HepG2 (cell line): ENCODE results near the gene GFRA3. TPM values are rescaled to one million over a fixed set of nuclear protein-coding genes. Genes with fewer than 3 reads are reported as not detected.

ENCODE experiments used
- DMAP1 ChIP-seq: IDR thresholded peaks from 2 replicates; pipeline ENCODE4 v1.6.1; 2016
- ESRRA ChIP-seq: sonication (generic); formaldehyde crosslinking; IDR thresholded peaks from 2 replicates; pipeline ENCODE4 v1.5.1; 2020; ENCODE audit warnings: mild to moderate bottlenecking, low read depth, missing genetic modification reagents
- MTA1 ChIP-seq: sonication (generic); formaldehyde crosslinking; IDR thresholded peaks from 2 replicates; pipeline ENCODE4 v1.4.0; 2020; ENCODE audit warnings: missing genetic modification reagents, mild to moderate bottlenecking, borderline replicate concordance
- PCBP1 ChIP-seq: fragments of 200-400 bp; formaldehyde crosslinking; IDR thresholded peaks from 2 replicates; pipeline ENCODE4 v1.6.1; 2017; ENCODE audit warnings: mild to moderate bottlenecking, low read depth, low read length, borderline replicate concordance
- RBAK ChIP-seq: sonication (generic); formaldehyde crosslinking; IDR thresholded peaks from 2 replicates; pipeline ENCODE4 v1.5.1; 2020; ENCODE audit warnings: mild to moderate bottlenecking, missing genetic modification reagents
- SIN3B ChIP-seq: fragments of 150-350 bp; IDR thresholded peaks from 2 replicates; pipeline ENCODE4 v1.6.1; 2014; ENCODE audit warnings: low read length
- SNRNP70 ChIP-seq: fragments of 200-400 bp; formaldehyde crosslinking; IDR thresholded peaks from 2 replicates; pipeline ENCODE4 v1.6.1; 2017; ENCODE audit warnings: mild to moderate bottlenecking, low read depth, low read length, moderate library complexity
- SP1 ChIP-seq, 2 experiments: fragments of 450-650 bp in 1 of 2; sonication (generic) in 1 of 2; formaldehyde crosslinking in 1 of 2; IDR thresholded peaks; 2 replicates each; pipeline versions ENCODE4 v1.4.0 to v1.6.1; 2016 to 2020; ENCODE audit warnings: missing genetic modification reagents in 1 of 2
- SPEN ChIP-seq: sonication (generic); formaldehyde crosslinking; IDR thresholded peaks from 2 replicates; pipeline ENCODE4 v1.5.1; 2020; ENCODE audit warnings: low read depth, mild to moderate bottlenecking, missing genetic modification reagents
- ZFP82 ChIP-seq: sonication (generic); formaldehyde crosslinking; IDR thresholded peaks from 2 replicates; pipeline ENCODE4 v1.5.1; 2020; ENCODE audit warnings: mild to moderate bottlenecking, missing genetic modification reagents, borderline replicate concordance
- ZKSCAN5 ChIP-seq: sonication (generic); formaldehyde crosslinking; IDR thresholded peaks from 2 replicates; pipeline ENCODE4 v1.5.1; 2020; ENCODE audit warnings: mild to moderate bottlenecking, missing genetic modification reagents
- ZMYM4 ChIP-seq: sonication (generic); formaldehyde crosslinking; IDR thresholded peaks from 2 replicates; pipeline ENCODE4 v1.8.1; 2023; ENCODE audit warnings: mild to moderate bottlenecking, missing genetic modification reagents
- ZNF564 ChIP-seq: sonication (generic); formaldehyde crosslinking; IDR thresholded peaks from 2 replicates; pipeline ENCODE4 v1.8.1; 2023; ENCODE audit warnings: mild to moderate bottlenecking, missing genetic modification reagents
- ZNF773 ChIP-seq: sonication (generic); formaldehyde crosslinking; IDR thresholded peaks from 2 replicates; pipeline ENCODE4 v1.4.0; 2020; ENCODE audit warnings: missing genetic modification reagents, borderline replicate concordance
- ZNF891 ChIP-seq: sonication (generic); formaldehyde crosslinking; IDR thresholded peaks from 2 replicates; pipeline ENCODE4 v1.5.0; 2020; ENCODE audit warnings: mild to moderate bottlenecking, missing genetic modification reagents
- ZSCAN20 ChIP-seq: sonication (generic); formaldehyde crosslinking; IDR thresholded peaks from 2 replicates; pipeline ENCODE4 v1.4.0; 2020; ENCODE audit warnings: missing genetic modification reagents, mild to moderate bottlenecking, borderline replicate concordance
- polyA plus RNA-seq, 8 experiments: library from polyadenylated mRNA; depleted of rRNA in 3 of 8; stranded (reverse) in 7 of 8; unstranded in 1 of 8; fragments of >200 nt; fragmentation: Illumina TruSeq in 4 of 8; extraction: Trizol in 4 of 8; gene quantifications; 2 replicates each; pipeline versions ENCODE4 v1.2.1 to v1.2.3, GENCODE V29; 2011 to 2016; ENCODE audit warnings: low read depth in 4 of 8, missing spikeins in 1 of 8, mixed read lengths in 1 of 8; ENCODE audit not compliant: insufficient read depth in 1 of 8
- total RNA-seq, 5 experiments: library from RNA; depleted of rRNA; stranded (reverse); fragments of >200 nt; fragmentation: Illumina TruSeq; extraction: Trizol; gene quantifications; 2 replicates each; pipeline ENCODE4 v1.2.3, GENCODE V29; 2016; ENCODE audit warnings: low read depth in 1 of 5
- TF ChIP-seq, protein P1 (sequence below): IDR thresholded peaks from 2 replicates; pipeline ENCODE4 v1.6.1; 2018; ENCODE audit warnings: missing genetic modification reagents, mild to moderate bottlenecking, missing compliant biosample characterization
- TF ChIP-seq, protein P2 (sequence below): sonication (generic); formaldehyde crosslinking; IDR thresholded peaks from 2 replicates; pipeline ENCODE4 v1.4.0; 2020; ENCODE audit warnings: missing genetic modification reagents
- TF ChIP-seq, protein P3 (sequence below): IDR thresholded peaks from 2 replicates; pipeline ENCODE4 v1.6.1; 2016
- TF ChIP-seq, protein P4 (sequence below): sonication (generic); formaldehyde crosslinking; IDR thresholded peaks from 2 replicates; pipeline ENCODE4 v1.4.0; 2020; ENCODE audit warnings: missing genetic modification reagents, borderline replicate concordance
- TF ChIP-seq, protein P5 (sequence below): IDR thresholded peaks from 2 replicates; pipeline ENCODE4 v1.6.1; 2016; ENCODE audit warnings: mild to moderate bottlenecking, missing biosample characterization, missing genetic modification reagents
- TF ChIP-seq, protein P6 (sequence below): sonication (generic); formaldehyde crosslinking; IDR thresholded peaks from 2 replicates; pipeline ENCODE4 v1.8.0; 2022; ENCODE audit warnings: missing genetic modification reagents, mild to moderate bottlenecking, borderline replicate concordance

Gene GFRA3
- total and polyA plus RNA-seq, 2 of the 13 experiments (the other 11 are each of a cell fraction or from before 2014, with no cell fraction given): 0.27 to 0.30 TPM

DNA sequence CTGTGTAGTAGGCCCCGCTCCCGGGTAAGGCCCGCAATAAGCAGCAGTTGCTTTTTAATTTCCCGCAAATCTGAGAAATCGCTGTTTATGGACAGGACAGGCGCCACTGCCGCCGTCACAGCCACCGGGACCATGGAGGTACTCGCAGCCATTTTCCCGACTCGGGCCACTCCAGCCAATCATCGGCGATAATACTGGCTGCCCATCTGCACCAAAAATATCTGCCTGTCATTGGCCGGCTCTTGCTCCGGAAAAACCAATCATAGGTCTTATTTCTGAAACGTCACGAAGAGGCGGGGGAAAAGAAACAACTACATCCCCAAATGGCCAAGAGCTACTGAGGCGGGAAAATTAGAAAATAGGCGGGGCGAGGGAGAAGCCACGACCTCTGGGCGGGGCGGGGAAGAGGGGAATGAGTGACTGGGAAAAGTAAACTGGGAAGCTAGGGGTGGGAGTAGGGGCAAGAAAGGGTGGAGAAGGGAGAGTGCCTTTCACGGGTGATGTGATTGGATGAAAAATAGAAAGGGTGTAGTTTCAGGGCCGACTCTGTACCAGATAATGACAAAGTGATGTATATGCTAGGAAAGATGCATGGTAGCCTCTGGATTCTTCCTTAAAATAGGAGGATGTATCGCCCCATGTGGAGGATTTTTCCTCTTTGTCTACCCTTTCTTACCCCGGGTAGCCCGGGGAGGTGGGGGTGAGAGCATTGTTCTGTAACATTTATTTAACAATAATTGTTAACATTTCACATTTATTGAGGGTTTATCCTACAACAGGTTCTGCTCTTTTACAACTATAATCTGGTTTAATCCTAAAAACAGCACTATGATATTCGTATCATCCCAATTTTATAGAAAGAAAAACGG is 61.0 kb downstream of the GFRA3 start, which contains the start of gene CDC23 (continued):
- TF ChIP-seq, protein P1, sequence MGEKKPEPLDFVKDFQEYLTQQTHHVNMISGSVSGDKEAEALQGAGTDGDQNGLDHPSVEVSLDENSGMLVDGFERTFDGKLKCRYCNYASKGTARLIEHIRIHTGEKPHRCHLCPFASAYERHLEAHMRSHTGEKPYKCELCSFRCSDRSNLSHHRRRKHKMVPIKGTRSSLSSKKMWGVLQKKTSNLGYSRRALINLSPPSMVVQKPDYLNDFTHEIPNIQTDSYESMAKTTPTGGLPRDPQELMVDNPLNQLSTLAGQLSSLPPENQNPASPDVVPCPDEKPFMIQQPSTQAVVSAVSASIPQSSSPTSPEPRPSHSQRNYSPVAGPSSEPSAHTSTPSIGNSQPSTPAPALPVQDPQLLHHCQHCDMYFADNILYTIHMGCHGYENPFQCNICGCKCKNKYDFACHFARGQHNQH (CRISPR knock-in tag): no peak; the same call in none of the 2 replicates
- TF ChIP-seq, protein P2, sequence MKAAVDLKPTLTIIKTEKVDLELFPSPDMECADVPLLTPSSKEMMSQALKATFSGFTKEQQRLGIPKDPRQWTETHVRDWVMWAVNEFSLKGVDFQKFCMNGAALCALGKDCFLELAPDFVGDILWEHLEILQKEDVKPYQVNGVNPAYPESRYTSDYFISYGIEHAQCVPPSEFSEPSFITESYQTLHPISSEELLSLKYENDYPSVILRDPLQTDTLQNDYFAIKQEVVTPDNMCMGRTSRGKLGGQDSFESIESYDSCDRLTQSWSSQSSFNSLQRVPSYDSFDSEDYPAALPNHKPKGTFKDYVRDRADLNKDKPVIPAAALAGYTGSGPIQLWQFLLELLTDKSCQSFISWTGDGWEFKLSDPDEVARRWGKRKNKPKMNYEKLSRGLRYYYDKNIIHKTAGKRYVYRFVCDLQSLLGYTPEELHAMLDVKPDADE (CRISPR knock-in tag): no peak
- TF ChIP-seq ZNF564 (CRISPR knock-in tag) (no peak), SNRNP70 (no peak), ESRRA (CRISPR knock-in tag) (no peak), ZMYM4 (CRISPR knock-in tag) (peak; percentile 83), ZNF773 (CRISPR knock-in tag) (no peak), DMAP1 (CRISPR knock-in tag) (peak; percentile 40), SP1 (IDR thresholded peaks at IDR 0.05) (no peak), SP1 (CRISPR knock-in tag; IDR thresholded peaks at IDR 0.05) (peak; percentile 78; the same call in 1 of the 2 replicates), SPEN (CRISPR knock-in tag) (no peak), ZSCAN20 (no peak), ZFP82 (CRISPR knock-in tag) (no peak), SIN3B (peak; percentile 89), ZKSCAN5 (CRISPR knock-in tag) (no peak), RBAK (CRISPR knock-in tag) (no peak), ZNF891 (CRISPR knock-in tag) (peak; percentile 88; the same call in 1 of the 2 replicates), PCBP1 (no peak), MTA1 (CRISPR knock-in tag) (no peak)
- TF ChIP-seq, protein P3, sequence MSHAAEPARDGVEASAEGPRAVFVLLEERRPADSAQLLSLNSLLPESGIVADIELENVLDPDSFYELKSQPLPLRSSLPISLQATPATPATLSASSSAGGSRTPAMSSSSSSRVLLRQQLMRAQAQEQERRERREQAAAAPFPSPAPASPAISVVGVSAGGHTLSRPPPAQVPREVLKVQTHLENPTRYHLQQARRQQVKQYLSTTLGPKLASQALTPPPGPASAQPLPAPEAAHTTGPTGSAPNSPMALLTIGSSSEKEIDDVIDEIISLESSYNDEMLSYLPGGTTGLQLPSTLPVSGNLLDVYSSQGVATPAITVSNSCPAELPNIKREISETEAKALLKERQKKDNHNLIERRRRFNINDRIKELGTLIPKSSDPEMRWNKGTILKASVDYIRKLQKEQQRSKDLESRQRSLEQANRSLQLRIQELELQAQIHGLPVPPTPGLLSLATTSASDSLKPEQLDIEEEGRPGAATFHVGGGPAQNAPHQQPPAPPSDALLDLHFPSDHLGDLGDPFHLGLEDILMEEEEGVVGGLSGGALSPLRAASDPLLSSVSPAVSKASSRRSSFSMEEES: no peak
- TF ChIP-seq, protein P4, sequence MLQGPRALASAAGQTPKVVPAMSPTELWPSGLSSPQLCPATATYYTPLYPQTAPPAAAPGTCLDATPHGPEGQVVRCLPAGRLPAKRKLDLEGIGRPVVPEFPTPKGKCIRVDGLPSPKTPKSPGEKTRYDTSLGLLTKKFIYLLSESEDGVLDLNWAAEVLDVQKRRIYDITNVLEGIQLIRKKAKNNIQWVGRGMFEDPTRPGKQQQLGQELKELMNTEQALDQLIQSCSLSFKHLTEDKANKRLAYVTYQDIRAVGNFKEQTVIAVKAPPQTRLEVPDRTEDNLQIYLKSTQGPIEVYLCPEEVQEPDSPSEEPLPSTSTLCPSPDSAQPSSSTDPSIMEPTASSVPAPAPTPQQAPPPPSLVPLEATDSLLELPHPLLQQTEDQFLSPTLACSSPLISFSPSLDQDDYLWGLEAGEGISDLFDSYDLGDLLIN (CRISPR knock-in tag): no peak
- TF ChIP-seq, protein P5, sequence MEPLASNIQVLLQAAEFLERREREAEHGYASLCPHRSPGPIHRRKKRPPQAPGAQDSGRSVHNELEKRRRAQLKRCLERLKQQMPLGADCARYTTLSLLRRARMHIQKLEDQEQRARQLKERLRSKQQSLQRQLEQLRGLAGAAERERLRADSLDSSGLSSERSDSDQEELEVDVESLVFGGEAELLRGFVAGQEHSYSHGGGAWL (CRISPR knock-in tag): no peak
- TF ChIP-seq, protein P6, sequence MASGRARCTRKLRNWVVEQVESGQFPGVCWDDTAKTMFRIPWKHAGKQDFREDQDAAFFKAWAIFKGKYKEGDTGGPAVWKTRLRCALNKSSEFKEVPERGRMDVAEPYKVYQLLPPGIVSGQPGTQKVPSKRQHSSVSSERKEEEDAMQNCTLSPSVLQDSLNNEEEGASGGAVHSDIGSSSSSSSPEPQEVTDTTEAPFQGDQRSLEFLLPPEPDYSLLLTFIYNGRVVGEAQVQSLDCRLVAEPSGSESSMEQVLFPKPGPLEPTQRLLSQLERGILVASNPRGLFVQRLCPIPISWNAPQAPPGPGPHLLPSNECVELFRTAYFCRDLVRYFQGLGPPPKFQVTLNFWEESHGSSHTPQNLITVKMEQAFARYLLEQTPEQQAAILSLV: no peak
